HEK293 (cell line): ENCODE measurements around the gene TMEM196.

Experiments
- CTCF ChIA-PET: fragments of 350-600 bp; formaldehyde crosslinking; extraction: SDS; loops from one replicate; lab custom pipeline; 2021; ENCODE audit warnings: antibody characterized with exemption; lab: Yijun Ruan, JAX
- POLR2A ChIA-PET: fragments of 300-600 bp; formaldehyde crosslinking; extraction: SDS; loops from one replicate; lab custom pipeline; 2020; ENCODE audit warnings: antibody characterized with exemption, inconsistent platforms; lab: Yijun Ruan, JAX
- H3K27ac ChIP-seq: fragments of 200-500 bp; sonication (Bioruptor generic); 2 replicates; pipeline ENCODE4 v1.5.1; 2014; ENCODE audit warnings: low read depth, low read length, control low read depth, inconsistent platforms; ENCODE audit errors: extremely low read depth
- H3K36me3 ChIP-seq, 2 experiments: fragments of 200-500 bp in 1 of 2; sonication (Bioruptor generic) in 1 of 2; 1 replicate in 1 of 2; 2 replicates in 1 of 2; pipeline ENCODE4 v1.5.1; 2014 to 2017; ENCODE audit warnings: inconsistent platforms in 2 of 2, low read length in 2 of 2; ENCODE audit not compliant: control insufficient read depth in 2 of 2, insufficient read depth in 1 of 2
- H3K4me1 ChIP-seq: fragments of 200-500 bp; sonication (Bioruptor generic); 2 replicates; pipeline ENCODE4 v1.5.1; 2014; ENCODE audit warnings: mild to moderate bottlenecking, low read length, inconsistent platforms; ENCODE audit not compliant: control insufficient read depth, insufficient read depth
- H3K4me3 ChIP-seq: 2 replicates; pipeline ENCODE4 v1.5.1; 2011; ENCODE audit warnings: low read depth, mild to moderate bottlenecking, control low read depth, low read length, moderate library complexity
- H3K9me3 ChIP-seq: fragments of 200-500 bp; sonication (Bioruptor generic); 2 replicates; pipeline ENCODE4 v1.5.1; 2014; ENCODE audit warnings: low read depth, low read length, inconsistent platforms; ENCODE audit not compliant: control insufficient read depth, insufficient read depth
- INSM2 ChIP-seq: fragments of 450-650 bp; formaldehyde crosslinking; IDR thresholded peaks from 2 replicates; pipeline ENCODE4 v1.5.1; 2016; ENCODE audit warnings: missing biosample characterization, missing genetic modification characterization
- PRDM10 ChIP-seq: fragments of 450-650 bp; formaldehyde crosslinking; IDR thresholded peaks from 2 replicates; pipeline ENCODE4 v1.5.1; 2016; ENCODE audit warnings: missing biosample characterization, missing genetic modification characterization
- PRDM4 ChIP-seq: fragments of 450-650 bp; formaldehyde crosslinking; IDR thresholded peaks from 2 replicates; pipeline ENCODE4 v1.5.1; 2017; ENCODE audit warnings: missing biosample characterization, missing genetic modification characterization
- ZBTB21 ChIP-seq: fragments of 450-650 bp; formaldehyde crosslinking; IDR thresholded peaks from 2 replicates; pipeline ENCODE4 v1.5.1; 2017; ENCODE audit warnings: missing biosample characterization, missing genetic modification characterization
- ZBTB26 ChIP-seq: fragments of 450-650 bp; formaldehyde crosslinking; optimal IDR thresholded peaks from 2 replicates; pipeline ENCODE3; 2016; ENCODE audit warnings: missing biosample characterization, mild to moderate bottlenecking, missing genetic modification characterization
- ZNF2 ChIP-seq: fragments of 450-650 bp; formaldehyde crosslinking; IDR thresholded peaks from 2 replicates; pipeline ENCODE4 v1.5.1; 2016; ENCODE audit warnings: missing biosample characterization, missing genetic modification characterization
- ZNF202 ChIP-seq: fragments of 450-650 bp; formaldehyde crosslinking; IDR thresholded peaks from 2 replicates; pipeline ENCODE4 v1.5.1; 2016; ENCODE audit warnings: missing biosample characterization, missing genetic modification characterization, borderline replicate concordance
- ZNF24 ChIP-seq: fragments of 450-650 bp; formaldehyde crosslinking; IDR thresholded peaks from 2 replicates; pipeline ENCODE4 v1.5.1; 2016; ENCODE audit warnings: missing biosample characterization, missing genetic modification characterization
- ZNF280C ChIP-seq: fragments of 450-650 bp; formaldehyde crosslinking; IDR thresholded peaks from 2 replicates; pipeline ENCODE4 v1.5.1; 2016; ENCODE audit warnings: missing biosample characterization, missing genetic modification characterization
- ZNF366 ChIP-seq: fragments of 450-650 bp; formaldehyde crosslinking; conservative IDR thresholded peaks from 2 replicates; pipeline ENCODE4 v1.5.1; 2016; ENCODE audit warnings: missing biosample characterization, missing genetic modification characterization
- ZNF391 ChIP-seq: fragments of 450-650 bp; formaldehyde crosslinking; IDR thresholded peaks from 2 replicates; pipeline ENCODE4 v1.5.1; 2016; ENCODE audit warnings: low read depth, missing biosample characterization, missing genetic modification characterization, borderline replicate concordance
- ZNF544 ChIP-seq: fragments of 450-650 bp; formaldehyde crosslinking; IDR thresholded peaks from 2 replicates; pipeline ENCODE4 v1.5.0; 2017; ENCODE audit warnings: missing biosample characterization, missing genetic modification characterization
- ZNF621 ChIP-seq: fragments of 450-650 bp; formaldehyde crosslinking; IDR thresholded peaks from 2 replicates; pipeline ENCODE4 v1.5.1; 2017; ENCODE audit warnings: missing biosample characterization, missing genetic modification characterization
- ZNF629 ChIP-seq: fragments of 450-650 bp; formaldehyde crosslinking; IDR thresholded peaks from 2 replicates; pipeline ENCODE4 v1.5.1; 2017; ENCODE audit warnings: missing biosample characterization, missing genetic modification characterization
- ZNF654 ChIP-seq: fragments of 450-650 bp; formaldehyde crosslinking; IDR thresholded peaks from 2 replicates; pipeline ENCODE4 v1.5.1; 2016; ENCODE audit warnings: low read depth, missing biosample characterization, missing genetic modification characterization

The TMEM196 gene

GRCh38 chr7:19772306-19772705 lies 1.1 kb downstream of the TMEM196 start:
- H3K9me3 ChIP-seq, result no peaks in the 10 kb centered on the region
- peak; percentile 16 for TF ChIP-seq ZBTB26 (tag by site-specific recombination)
- no peak for TF ChIP-seq ZNF280C (tag by site-specific recombination)
- TF ChIP-seq, all 188 proteins: peak for 1
- Histone ChIP-seq H3K4me1 (no peaks in the 10 kb centered on the region), H3K36me3 (no peaks in the 10 kb centered on the region), H3K27ac (no peak overlapping the region), H3K4me3 (peak overlapping the region; percentile 35)
- ChIA-PET CTCF (interaction anchor here (0.6 to 0.7 kb wide), 3 partner anchors 107 to 738 kb away, joined by 3 read pairs; no protein-coding TSS in a partner anchor), POLR2A (interaction anchor here (0.6 kb wide), 1 partner anchor 467 kb away, joined by 3 read pairs; no protein-coding TSS in a partner anchor)

- POLR2A ChIA-PET, result no interaction called here
- Histone ChIP-seq H3K9me3 (no peaks in the 10 kb centered on the region), H3K27ac (no peak overlapping the region), H3K36me3 (no peaks in the 10 kb centered on the region), H3K4me1 (no peaks in the 10 kb centered on the region)
- CTCF ChIA-PET, result interaction anchor here (1.6 kb wide), 1 partner anchor 11 kb away, joined by 3 read pairs; no protein-coding TSS in a partner anchor
- no peak for TF ChIP-seq ZBTB21
- TF ChIP-seq, all 188 proteins: peak for 0
- no peak overlapping the region for H3K4me3 ChIP-seq
These were observed 10.8 kb downstream of the TMEM196 start for GRCh38 chr7:19762631-19763030.

- Histone ChIP-seq H3K36me3 (no peaks in the 10 kb centered on the region), H3K9me3 (no peaks in the 10 kb centered on the region), H3K4me3 (no peak overlapping the region), H3K27ac (no peak overlapping the region), H3K4me1 (no peaks in the 10 kb centered on the region)
- ChIA-PET CTCF (interaction anchor here (0.6 to 2.1 kb wide), 35 partner anchors 9 to 1386 kb away, joined by 3 to 10 read pairs (median 4); no protein-coding TSS in a partner anchor), POLR2A (no interaction called here)
- TF ChIP-seq ZNF654 (peak; percentile 43), ZNF391 (tag by site-specific recombination) (no peak)
These were observed 18.8 kb downstream of the TMEM196 start for GRCh38 chr7:19754521-19755116.

GRCh38 chr7:19752020-19752419 lies 21.4 kb downstream of the TMEM196 start:
- ChIA-PET POLR2A (no interaction called here), CTCF (interaction anchor here (0.6 to 2.1 kb wide), 5 partner anchors 10 to 845 kb away, joined by 3 to 15 read pairs (median 4); no protein-coding TSS in a partner anchor)
- no peaks in the 10 kb centered on the region for H3K4me1 ChIP-seq
- H3K4me3 ChIP-seq, result no peak overlapping the region
- no peaks in the 10 kb centered on the region for H3K36me3 ChIP-seq
- H3K27ac ChIP-seq, result no peak overlapping the region
- H3K9me3 ChIP-seq, result no peaks in the 10 kb centered on the region
- TF ChIP-seq ZNF24 (no peak), PRDM10 (tag by site-specific recombination) (no peak), ZNF621 (tag by site-specific recombination) (no peak), ZNF366 (no peak), ZNF2 (tag by site-specific recombination) (no peak), ZNF202 (tag by site-specific recombination) (no peak), PRDM4 (no peak), INSM2 (tag by site-specific recombination) (no peak), ZNF629 (tag by site-specific recombination) (no peak), ZNF544 (tag by site-specific recombination) (no peak)
